ENCODE data around the gene C3orf33. TPM values are rescaled to one million over a fixed set of nuclear protein-coding genes. Genes with fewer than 3 reads are reported as not detected.

Gene C3orf33
- total RNA-seq, 3 donors from 2014 or later (not counting 1 experiment from before 2014, with no cell fraction given): 0.88 to 2.5 (median 1.2) TPM

- no peaks in the 10 kb centered on the region for H3K36me3 ChIP-seq (ENCODE audit: control insufficient read depth, insufficient read depth, low read length)
- peaks cover 35% of the 10 kb centered on the region for H3K27me3 ChIP-seq (ENCODE audit: control insufficient read depth, insufficient read depth, low read length)
- peaks cover 19% of the 10 kb centered on the region for H3K4me1 ChIP-seq (ENCODE audit: control insufficient read depth, insufficient read depth, low read length)
- intact Hi-C loops (cut with micrococcal nuclease): loop anchor here (10.0 kb wide), 1 partner anchor 131 kb away; the partner anchor contains the start of gene GMPS
- H3K9me3 ChIP-seq (ENCODE audit: control insufficient read depth, insufficient read depth, low read length): no peaks in the 10 kb centered on the region
- ATAC-seq (peak in 2 of 3 donors; percentile 19 to 32), DNase-seq (peak in 1 of 2 donors; percentile 46)
- no peak for TF ChIP-seq CTCF (IDR thresholded peaks at IDR 0.05)
- H3K9me3 Mint-ChIP-seq: no peaks in the 10 kb centered on the region
- peaks cover 17 to 24% of the 10 kb centered on the region in 2 donors for H3K4me1 Mint-ChIP-seq
- under 1% methylated on average over 48 of the region's 48 CpGs for whole genome bisulfite sequencing (ENCODE audit: insufficient coverage)
- H3K4me3 ChIP-seq (ENCODE audit: low read length): peak overlapping the region; percentile 36
- no peaks in the 10 kb centered on the region for H3K36me3 Mint-ChIP-seq
- peaks cover 45 to 77% of the 10 kb centered on the region in 2 donors for H3K27me3 Mint-ChIP-seq (ENCODE audit: low read depth in 2 of 2)
- H3K27ac Mint-ChIP-seq: peak overlapping the region in 1 of 2 donors; percentile 79
- no peak overlapping the region for H3K27ac ChIP-seq (ENCODE audit: low read length)
- H3K4me3 Mint-ChIP-seq: peak overlapping the region; percentile 94
Observed at GRCh38 chr3:155744010-155744625, 62.0 kb downstream of the C3orf33 start.

- Mint-ChIP-seq H3K4me3 (peak overlapping the region; percentile 94), H3K27ac (peak overlapping the region in 1 of 2 donors; percentile 79), H3K9me3 (no peaks in the 10 kb centered on the region), H3K27me3 (ENCODE audit: low read depth in 2 of 2) (peaks cover 45 to 78% of the 10 kb centered on the region in 2 donors), H3K4me1 (peaks cover 17 to 24% of the 10 kb centered on the region in 2 donors), H3K36me3 (no peaks in the 10 kb centered on the region)
- H3K27me3 ChIP-seq (ENCODE audit: control insufficient read depth, insufficient read depth, low read length): peaks cover 35% of the 10 kb centered on the region
- H3K4me1 ChIP-seq (ENCODE audit: control insufficient read depth, insufficient read depth, low read length): peaks cover 19% of the 10 kb centered on the region
- no peak overlapping the region for H3K27ac ChIP-seq (ENCODE audit: low read length)
- intact Hi-C loops (cut with micrococcal nuclease): loop anchor here (10.0 kb wide), 1 partner anchor 131 kb away; the partner anchor contains the start of gene GMPS
- no peak for TF ChIP-seq CTCF (IDR thresholded peaks at IDR 0.05)
- no peaks in the 10 kb centered on the region for H3K36me3 ChIP-seq (ENCODE audit: control insufficient read depth, insufficient read depth, low read length)
- H3K9me3 ChIP-seq (ENCODE audit: control insufficient read depth, insufficient read depth, low read length): no peaks in the 10 kb centered on the region
- H3K4me3 ChIP-seq (ENCODE audit: low read length): peak overlapping the region; percentile 36
- WGBS (ENCODE audit: insufficient coverage): 26% methylated on average over 5 of the region's 8 CpGs
- DNase-seq: peak in 1 of 2 donors; percentile 21
- ATAC-seq: no peak
Observed at GRCh38 chr3:155743606-155744005, 62.5 kb downstream of the C3orf33 start.

- H3K27ac ChIP-seq (ENCODE audit: low read length): no peak overlapping the region
- peak overlapping the region; percentile 77 for H3K4me3 Mint-ChIP-seq
- no peak for TF ChIP-seq CTCF (IDR thresholded peaks at IDR 0.05)
- no peaks in the 10 kb centered on the region for H3K36me3 Mint-ChIP-seq
- DNase-seq (no peak), ATAC-seq (no peak)
- H3K9me3 ChIP-seq (ENCODE audit: control insufficient read depth, insufficient read depth, low read length): no peaks in the 10 kb centered on the region
- peaks cover 49 to 67% of the 10 kb centered on the region in 2 donors for H3K27me3 Mint-ChIP-seq (ENCODE audit: low read depth in 2 of 2)
- H3K36me3 ChIP-seq (ENCODE audit: control insufficient read depth, insufficient read depth, low read length): no peaks in the 10 kb centered on the region
- peaks cover 24 to 25% of the 10 kb centered on the region in 2 donors for H3K4me1 Mint-ChIP-seq
- no peak overlapping the region for H3K4me3 ChIP-seq (ENCODE audit: low read length)
- no peak overlapping the region for H3K27ac Mint-ChIP-seq
- 93% methylated on average over 3 of the region's 5 CpGs for WGBS (ENCODE audit: insufficient coverage)
- intact Hi-C loops (cut with micrococcal nuclease): loop anchor here (10.0 kb wide), 1 partner anchor 132 kb away; the partner anchor contains the start of gene GMPS
- peaks cover 35% of the 10 kb centered on the region for H3K27me3 ChIP-seq (ENCODE audit: control insufficient read depth, insufficient read depth, low read length)
- H3K4me1 ChIP-seq (ENCODE audit: control insufficient read depth, insufficient read depth, low read length): peaks cover 19% of the 10 kb centered on the region
- no peaks in the 10 kb centered on the region for H3K9me3 Mint-ChIP-seq
Observed at GRCh38 chr3:155742349-155742965, 63.6 kb downstream of the C3orf33 start.
